ENCODE results near the gene SP100. TPM values are rescaled to one million over a fixed set of nuclear protein-coding genes. Genes with fewer than 3 reads are reported as not detected.
"Not testable (repeated sequence)": the region's sequence is repeated elsewhere in the genome, so short reads cannot be mapped to it uniquely, and the experiment has no call there.

The SP100 gene
- polyA plus RNA-seq, 3 donors = 19.0 to 24.0 (median 22.5) TPM

DNA sequence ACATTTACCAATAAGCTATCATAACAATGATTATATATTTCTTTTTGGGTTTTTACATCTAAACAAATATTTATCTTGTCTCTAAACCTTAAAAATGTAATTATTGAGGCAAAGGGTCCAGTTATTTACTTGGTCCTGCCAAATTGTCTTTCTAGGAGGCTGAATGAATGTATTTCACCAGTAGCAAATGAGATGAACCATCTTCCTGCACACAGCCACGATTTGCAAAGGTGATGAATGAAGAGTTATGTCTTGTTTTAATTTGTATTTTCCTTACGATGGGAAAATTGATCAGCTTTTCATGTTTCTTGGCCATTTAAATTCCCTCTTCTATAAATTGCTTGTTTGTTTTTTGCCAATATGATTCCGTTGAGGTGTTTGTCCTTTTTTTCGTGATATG is 1.4 kb downstream of the SP100 start:
- no peak for DNase-seq

DNA sequence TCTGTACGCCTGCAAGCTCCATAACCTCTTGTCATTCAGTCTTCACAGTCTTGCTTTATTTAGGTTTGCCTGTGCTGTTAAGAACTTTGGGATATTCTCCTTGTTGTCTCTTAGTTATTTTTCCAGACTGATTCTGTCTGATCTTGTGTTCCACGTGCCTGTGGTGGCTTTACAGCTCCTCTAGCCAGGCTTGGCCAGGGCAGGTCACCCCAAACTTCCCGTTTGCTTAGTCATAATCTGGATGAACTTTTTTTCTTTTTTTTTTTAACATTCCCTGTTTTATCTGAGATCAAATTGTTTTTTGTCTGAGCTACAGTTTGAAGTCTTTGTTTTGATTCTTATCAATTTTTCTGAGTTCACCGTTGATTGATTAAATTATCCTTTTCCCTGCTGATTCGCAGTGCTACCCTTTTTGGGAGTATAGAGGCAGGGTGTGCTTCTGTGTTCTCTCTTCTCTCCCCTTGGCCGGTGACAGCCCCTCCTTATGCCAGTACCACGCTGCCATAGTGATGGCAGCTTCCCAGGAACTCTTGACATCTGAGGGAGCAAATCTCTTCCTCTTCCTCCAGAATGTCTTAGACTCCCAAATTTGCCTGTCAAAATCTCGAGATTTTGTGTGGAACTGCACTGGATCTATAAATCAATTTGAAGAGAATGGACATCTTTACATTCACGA is 2.5 kb downstream of the SP100 start:
- no peak for DNase-seq

DNA sequence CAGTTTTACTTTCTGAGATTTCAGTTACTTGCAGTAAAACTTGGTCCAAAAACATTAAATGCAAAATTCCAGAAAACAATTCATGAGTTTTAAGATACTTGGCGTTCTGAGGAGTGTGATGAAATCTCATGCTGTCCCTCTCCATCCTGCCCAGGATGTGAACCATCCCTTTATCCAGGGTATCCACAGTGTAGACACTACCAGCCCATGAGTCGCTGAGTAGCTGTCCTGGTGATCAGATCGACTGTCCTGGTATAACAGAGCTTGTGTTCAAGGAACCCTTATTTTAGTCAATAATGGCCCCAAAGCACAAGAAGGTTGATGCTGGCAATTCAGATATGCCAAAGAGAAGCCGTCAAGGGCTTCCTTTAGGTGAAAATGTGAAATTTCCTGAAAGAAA is 3.2 kb downstream of the SP100 start:
- no peak for DNase-seq

DNA sequence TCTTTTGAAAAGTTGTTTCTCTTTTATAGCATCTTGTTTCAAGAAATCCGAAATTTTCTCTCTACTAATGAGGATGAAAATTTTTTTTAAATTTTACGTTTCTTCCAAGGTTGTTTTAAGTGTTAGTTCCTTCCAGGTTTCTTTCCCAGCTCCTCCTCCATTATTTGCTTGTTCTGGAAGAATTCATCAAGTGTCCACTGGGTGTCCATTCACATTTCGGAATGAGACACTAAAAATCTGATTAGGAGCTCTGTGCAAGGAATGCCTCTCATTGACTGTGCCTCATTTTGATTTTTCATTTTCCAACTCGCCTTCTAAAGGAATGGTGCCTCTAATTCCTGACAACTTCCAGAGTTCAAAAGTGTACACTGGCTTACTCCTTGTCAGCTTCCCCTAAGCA is 6.1 kb downstream of the SP100 start:
- no peak for DNase-seq

DNA sequence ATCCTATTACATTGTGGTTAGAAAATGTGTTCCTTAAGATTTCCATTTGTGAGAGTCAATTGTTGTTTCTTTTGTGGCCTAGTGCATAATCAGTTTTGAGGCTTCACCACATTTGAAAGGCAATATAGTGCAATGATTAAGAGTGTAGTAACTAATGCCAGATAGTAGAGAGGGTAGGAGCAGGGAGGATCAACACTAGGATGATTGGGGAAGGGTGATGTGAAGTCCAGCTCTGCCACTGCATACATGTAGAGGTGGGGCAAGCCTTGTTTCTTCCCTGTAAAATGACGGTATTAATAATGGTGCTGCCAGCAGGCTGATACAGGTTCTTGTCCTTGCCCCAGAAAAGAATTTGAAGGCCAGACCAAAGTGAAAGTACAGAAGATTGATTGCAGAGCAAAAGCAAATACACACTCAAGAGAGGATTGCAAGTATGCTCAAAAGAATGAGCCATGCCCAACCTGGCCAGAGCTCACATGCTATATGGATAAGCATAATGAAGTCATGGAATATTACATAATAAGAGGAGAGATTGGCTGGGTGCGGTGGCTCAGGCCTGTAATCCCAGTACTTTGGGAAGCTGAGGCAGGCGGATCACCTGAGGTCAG is 8.0 kb downstream of the SP100 start:
- no peak for DNase-seq

DNA sequence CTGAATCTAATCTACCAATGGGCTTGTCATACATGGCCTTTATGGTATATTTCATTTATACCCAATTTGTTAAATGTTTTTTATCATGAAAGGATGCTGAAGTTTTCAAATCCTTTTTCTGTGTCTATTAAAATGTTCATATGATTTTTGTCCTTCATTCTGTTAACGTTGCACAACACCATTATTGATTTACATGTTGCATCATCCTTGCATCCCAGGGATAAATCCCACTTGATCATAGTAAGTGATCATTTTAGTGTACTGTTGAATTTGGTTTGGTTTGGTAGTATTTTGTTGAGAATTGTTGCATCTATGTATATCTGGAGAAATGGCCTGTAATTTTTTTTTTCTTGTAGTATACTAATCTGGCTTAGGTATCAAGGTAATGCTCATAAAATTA is 9.4 kb downstream of the SP100 start:
- DNase-seq = no peak

DNA sequence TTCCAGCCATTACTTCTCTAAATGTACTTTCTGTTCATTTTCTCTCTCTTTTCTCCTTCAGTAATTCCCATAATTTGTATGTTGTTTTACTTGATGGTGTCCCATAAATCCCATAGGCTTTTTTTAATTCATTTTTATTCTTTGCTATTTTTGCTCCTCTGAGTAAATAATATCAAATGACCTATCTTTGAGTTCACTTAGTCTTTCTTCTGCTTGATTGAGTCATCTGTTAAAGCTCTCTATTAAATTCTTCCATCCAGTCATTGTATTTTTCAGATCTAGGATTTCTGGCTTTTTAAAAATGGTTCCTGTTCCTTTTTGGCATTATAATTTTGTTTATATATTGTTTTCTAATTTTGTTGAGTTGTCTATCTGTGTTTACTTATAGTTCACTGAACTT is 13.5 kb downstream of the SP100 start:
- no peak for DNase-seq

DNA sequence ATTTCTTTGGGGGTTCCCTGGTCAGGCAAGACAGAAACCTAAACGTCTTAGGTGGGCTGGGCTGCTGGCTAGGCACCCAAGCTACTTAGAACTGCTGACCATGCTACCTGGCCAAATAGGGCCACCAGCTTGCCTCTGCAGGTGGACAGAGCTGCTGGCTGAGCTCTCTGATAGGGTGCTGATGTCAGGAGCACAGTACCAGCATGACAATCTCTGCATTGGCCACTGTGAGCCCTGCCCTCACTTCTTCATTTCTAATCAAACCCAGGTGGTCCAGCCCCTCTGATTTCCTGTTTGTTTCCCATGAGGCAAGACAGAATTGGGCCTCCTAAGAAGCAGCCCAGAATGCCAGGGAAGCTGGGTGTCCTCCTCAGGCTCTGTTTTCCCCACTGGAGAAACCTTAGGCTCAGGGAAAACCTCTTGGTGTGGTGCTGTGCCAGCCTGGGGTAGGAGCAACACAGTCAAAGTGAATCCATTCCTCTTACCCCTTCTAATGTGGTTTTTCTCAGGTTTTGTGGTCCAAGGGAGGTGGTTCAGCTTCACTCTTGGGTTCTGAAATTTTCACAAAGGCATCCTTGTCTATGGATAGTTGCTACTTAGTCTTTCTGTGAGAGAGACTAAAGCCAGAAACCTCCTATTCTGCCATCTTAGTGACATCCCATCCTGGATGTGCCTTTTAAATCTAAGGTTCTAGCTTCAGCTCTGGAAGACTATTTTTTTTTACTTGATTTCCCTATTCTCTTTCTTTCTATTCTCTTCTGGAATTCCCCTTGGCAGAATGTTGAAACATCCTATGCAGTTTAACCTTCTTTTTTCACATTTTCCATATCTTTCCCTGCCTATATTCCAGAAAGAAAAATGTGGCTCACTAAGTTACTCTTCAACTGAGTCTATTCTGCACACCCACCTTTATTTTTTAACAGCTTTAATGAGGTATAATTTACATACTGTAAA is 15.2 kb downstream of the SP100 start:
- no peak for DNase-seq

DNA sequence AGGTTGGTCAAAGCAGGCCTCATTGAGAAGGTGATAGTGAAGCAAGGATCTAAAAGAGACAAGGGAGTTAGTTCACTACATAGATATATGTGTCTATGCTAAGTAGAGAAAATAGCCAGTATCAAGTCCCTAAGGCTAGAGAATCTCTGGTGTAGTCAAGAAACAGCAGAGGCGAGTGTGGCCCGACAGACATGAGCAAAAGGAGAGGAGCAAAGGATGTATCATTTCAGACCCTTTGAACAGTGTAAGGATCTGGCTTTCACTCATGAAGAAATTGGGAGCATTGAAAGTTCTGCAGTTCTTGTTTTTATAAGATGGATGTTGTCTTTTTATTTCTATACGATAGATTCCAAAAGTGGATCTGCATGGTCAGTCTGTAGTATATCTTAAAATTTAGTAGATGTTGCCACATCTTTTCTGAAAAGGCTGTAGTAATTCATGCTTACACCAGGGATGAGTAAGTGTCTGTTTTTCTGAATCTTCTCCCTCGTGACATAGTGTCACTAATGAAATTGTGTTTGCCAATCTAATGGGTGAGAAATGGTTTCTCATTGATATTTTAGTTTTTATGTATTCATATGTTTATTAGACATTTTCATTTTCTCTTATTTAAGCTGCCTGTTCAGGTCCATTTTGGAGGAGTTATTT is 18.8 kb downstream of the SP100 start:
- no peak for DNase-seq

DNA sequence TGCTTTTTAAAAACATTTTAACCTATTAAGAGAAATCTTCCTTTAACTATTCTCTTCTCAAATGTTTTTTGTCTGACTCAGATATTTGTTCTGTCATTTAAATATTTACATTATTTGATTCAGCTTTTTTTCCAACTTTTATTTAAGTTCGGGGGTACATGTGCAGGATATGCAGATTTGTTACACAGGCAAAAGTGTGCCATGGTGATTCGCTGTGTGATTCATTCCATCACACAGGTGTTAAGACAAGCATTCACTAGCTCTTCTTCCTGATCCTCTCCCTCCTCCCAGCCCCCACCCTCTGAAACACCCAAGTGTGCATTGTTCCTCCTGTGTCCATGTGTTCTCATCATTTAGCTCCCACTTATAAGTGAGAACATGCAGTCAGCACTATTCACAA is 19.4 kb downstream of the SP100 start:
- DNase-seq = no peak

DNA sequence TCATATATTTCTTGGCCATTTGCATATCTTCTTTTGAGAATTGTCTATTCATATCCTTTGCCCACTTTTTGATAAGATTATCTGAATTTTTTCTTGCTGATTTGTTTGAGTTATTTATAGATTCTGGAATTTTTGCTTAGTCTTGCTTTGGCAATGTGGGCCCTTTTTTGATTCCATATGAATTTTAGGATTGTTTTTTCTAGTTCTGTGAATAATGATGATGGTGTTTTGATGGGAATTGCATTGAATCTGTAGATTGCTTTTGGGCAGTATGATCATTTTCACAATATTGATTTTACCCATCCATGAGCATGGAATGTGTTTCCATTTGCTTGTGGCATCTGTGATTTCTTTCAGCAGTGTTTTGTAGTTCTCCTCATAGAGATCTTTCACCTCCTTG is 23.1 kb downstream of the SP100 start:
- not testable (repeated sequence) for DNase-seq

DNA sequence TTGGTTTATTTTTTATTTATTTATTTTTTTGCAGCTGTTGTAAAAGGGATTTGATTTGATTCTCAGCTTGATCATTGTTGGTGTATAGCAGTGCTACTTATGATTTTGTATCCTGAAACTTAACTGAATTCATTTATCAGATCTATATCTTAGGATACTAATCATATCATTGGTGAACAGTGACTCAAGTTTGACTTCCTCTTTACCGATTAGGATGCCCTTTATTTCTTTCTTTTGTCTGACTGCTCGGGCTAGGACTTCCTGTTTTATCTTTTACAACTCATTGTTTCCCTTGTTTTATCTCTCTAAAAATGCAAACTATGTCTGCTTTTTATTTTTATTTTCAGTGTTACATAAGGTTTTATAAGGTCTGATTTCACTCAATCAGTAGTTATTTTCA is 23.6 kb downstream of the SP100 start:
- DNase-seq = no peak

DNA sequence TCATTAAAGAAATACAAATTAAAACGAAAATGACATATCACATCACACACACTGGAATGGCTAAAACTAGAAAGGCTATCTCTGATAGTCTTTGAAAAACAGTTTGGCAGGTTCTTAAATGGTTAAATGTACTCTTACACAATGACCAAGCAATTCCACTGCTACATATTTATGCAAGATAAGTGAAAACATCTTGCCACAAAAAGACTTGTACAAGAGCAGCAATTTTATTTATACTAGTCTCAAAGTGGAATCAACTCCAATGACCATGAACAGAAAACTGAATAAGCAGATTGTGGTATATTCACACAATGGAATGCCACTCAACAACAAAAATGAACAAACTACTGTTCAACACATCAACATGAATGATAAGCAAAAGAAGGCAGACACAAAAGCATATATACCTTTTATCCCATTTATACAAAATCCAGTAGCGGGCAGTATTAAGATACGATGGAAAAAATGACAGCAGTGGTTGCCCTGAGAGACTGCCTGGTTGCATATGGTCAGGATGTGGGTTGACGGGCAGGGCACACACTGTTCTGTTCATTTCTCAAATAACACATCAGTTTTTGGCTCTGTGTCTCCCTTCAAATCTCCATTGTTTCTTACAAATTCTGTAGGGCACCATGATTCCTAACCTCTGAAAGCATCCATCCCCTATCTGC is 25.4 kb downstream of the SP100 start:
- DNase-seq = no peak

DNA sequence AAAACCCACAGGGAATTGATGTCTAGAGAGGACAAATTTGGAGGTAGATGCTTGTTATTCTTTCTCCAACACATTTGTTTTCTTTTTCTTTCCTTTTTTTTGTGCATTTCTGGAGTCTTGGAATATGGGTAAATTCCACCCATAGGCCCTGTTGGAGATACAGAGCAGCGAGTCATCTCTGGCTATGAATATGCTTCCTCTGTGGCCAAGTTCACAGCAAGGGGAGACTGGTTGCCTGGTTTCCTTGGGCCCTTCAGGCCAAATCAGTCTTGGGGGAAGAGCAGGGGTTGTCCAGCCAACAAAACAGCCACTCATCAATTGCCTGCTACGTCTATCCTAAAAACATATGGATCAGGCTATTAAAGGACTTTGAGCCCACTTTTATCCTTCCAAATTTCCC is 27.5 kb downstream of the SP100 start:
- DNase-seq = no peak

DNA sequence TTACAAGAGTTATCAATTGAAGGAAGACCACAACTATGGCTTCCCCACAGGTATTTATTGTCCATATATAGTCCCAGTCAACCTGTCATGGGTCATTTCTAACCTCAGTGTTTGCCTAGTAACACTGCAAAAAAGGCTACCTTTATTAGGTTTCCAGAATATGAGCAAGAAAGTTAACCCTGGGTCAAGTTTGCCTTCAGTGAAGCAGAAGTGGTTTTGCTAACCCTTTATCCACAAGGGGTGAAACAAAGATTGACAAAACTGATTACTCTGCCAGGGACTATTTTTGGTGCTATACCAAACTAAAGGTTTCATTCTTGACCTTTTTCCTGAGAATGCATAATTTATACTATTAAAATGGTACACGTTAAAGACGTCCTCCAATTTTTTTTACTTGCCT is 28.8 kb downstream of the SP100 start:
- DNase-seq = no peak

DNA sequence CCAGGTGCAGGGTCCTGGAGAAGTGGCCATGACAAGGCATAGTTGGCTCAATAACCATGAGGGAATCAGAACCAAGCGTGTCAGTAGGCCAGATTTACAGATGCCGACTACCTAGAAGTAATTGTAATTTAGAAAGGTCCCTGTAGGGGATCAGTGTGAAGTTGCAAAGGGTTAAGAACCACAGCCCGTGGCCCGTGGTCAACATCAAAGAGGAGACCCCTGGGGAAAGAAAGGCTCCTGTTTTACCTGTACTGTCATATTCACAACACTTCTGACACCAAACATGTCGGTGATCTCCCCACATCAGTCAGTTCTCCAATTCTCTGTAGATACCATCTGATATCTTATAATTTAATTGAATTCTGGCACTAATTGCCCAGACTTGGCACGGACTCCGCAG is 31.0 kb downstream of the SP100 start:
- no peak for DNase-seq

DNA sequence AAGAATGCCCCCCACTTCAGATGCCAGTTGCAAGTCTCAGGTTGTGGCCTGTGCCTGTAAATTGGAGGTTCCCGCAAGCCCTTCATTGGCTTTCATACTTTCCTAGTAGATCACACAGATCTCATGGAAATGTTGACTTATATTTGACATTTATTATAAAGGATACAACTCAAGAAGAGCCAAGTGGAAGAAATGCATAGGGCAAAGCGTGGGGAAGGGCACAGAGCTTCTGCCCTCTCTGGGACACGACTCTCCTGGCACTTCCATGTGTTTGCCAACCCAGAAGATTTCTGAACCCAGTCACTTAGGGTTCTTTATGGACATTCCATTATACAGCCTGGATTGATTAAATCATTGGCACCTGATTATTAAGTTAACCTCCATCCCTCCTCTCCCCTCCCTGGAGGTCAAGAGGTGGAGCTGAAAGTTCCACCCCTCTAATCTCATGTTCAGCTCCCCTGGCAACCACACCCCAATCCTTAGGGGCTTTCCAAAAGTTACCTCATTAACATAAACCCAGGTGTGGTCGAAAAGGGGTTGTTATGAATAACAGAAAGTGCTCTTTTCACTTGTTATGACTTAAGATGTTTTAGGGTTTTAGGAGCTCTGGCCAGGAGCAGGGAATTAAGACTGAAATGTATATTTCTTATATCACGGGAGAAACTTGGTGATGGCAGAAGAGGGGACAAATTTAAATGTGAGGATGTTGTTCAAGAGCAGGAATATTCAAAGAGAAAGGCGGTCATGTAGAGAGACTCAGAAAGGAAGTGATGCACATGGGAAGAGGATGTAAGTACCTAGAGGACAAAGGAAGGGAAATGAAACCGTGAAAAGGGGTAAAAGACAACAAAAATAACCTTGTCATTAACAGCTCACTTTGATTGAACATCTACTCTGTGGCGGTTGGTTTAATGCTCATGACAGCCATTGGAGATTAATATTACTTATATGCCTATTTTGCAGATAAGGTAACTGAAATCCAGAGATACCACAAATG is 31.8 kb downstream of the SP100 start:
- no peak for DNase-seq

DNA sequence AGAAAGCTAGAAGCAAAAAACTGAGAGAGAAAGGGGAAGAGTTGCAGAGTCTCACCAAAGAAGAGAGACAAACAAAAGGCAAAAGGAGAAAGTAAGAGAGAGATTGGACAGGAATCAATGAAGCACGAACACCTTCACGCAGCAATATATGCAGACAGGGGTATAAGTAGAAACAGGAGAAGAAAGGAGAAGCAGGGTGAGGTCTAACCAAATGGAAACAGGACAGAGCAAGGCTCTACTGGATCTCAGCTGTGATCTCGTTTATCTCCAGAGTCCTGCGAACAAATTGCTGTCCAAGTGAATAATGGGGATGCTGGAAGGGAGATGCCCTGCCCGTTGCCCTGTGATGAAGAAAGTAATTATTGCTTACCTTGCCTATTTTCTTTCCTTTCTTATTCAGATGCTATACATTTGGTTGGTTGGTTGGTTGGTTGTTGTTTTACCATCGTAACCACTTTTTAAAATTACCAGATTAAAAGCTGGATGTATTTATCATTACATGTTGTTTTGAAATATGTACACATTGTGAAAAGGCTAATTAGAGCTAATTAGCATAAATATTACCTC is 34.0 kb downstream of the SP100 start:
- no peak for DNase-seq

DNA sequence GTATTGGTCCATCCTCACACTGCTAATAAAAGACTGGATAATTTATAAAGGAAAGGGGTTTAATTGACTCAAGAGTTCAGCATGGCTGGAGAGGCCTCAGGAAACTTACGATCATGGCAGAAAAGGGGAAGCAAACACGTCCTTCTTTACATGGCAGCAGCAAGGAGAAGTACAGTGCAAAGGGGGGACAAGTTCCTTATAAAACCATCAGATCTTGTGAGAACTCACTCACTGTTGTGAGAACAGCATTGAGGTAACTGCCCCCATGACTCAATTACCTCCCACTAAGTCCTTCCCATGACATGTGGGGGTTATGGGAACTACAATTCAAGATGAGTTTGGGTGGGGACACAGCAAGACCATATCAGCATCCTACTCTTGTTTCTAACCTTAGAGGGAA is 37.0 kb downstream of the SP100 start:
- no peak for DNase-seq

DNA sequence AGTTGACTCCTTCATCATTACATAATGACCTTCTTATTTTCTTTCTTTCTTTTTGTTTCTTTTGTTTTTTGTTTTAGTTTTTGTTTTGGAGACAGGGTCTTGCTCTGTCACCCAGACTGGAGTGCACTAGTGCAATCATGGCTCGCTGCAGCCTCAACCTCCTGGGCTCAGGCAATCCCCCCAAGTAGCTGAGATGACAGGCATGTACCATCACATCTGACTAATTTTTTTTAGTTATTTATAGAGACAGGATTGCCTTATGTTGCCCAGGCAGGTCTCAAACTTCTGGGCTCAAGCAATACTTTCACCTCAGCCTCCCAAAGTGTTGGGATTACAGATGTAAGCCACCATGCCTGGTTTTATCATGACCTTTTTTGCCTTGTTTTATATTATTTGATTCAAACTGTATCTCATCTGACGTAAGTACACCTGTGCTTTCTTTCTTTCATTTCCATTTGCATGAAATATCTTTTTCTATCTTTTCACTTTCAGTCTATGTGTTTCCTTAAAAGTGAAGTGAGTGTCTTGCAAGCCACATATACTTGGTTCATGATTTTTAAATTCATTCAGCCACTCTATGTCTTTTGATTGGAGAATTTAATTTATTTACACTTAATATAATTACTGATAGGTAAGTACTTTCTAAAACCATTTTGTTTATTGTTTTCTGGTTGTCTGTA is 39.1 kb downstream of the SP100 start:
- DNase-seq = no peak
